CD4-positive, alpha-beta T cell treated with Interleukin-6 for 4 hours (primary cell): ENCODE results near the gene KCNQ1.

Experiments used
- DNase-seq: peaks from one replicate; pipeline ENCODE4 v3.0.0-alpha.2; 2020; ENCODE audit warnings: mixed read lengths

The KCNQ1 gene

GRCh38 chr11:2816941-2817421 lies 372.2 kb downstream of the KCNQ1 start:
- DNase-seq: no peak

- DNase-seq: no peak
Measured at GRCh38 chr11:2817431-2817830, 372.6 kb downstream of the KCNQ1 start.

GRCh38 chr11:2818021-2818420 lies 373.2 kb downstream of the KCNQ1 start:
- DNase-seq: no peak

GRCh38 chr11:2818503-2818902 lies 373.7 kb downstream of the KCNQ1 start:
- no peak for DNase-seq

GRCh38 chr11:2819316-2819715 lies 374.5 kb downstream of the KCNQ1 start:
- DNase-seq: no peak

GRCh38 chr11:2820976-2821375 lies 376.2 kb downstream of the KCNQ1 start:
- no peak for DNase-seq

- no peak for DNase-seq
Measured at GRCh38 chr11:2821891-2822290, 377.1 kb downstream of the KCNQ1 start.

- no peak for DNase-seq
Measured at GRCh38 chr11:2824851-2825250, 380.0 kb downstream of the KCNQ1 start.

- DNase-seq: no peak
Measured at GRCh38 chr11:2825261-2825888, 380.6 kb downstream of the KCNQ1 start.

GRCh38 chr11:2825889-2826678 lies 381.3 kb downstream of the KCNQ1 start:
- no peak for DNase-seq

- no peak for DNase-seq
Measured at GRCh38 chr11:2826679-2827056, 381.9 kb downstream of the KCNQ1 start.

- DNase-seq: no peak
Measured at GRCh38 chr11:2827256-2827655, 382.4 kb downstream of the KCNQ1 start.

GRCh38 chr11:2827792-2828191 lies 383.0 kb downstream of the KCNQ1 start:
- no peak for DNase-seq

GRCh38 chr11:2828585-2829330 lies 383.9 kb downstream of the KCNQ1 start:
- DNase-seq: no peak

GRCh38 chr11:2830030-2830812 lies 385.4 kb downstream of the KCNQ1 start:
- DNase-seq: no peak

GRCh38 chr11:2830886-2831285 lies 386.1 kb downstream of the KCNQ1 start:
- no peak for DNase-seq

- DNase-seq: no peak
Measured at GRCh38 chr11:2831781-2832532, 387.1 kb downstream of the KCNQ1 start.

- DNase-seq: no peak
Measured at GRCh38 chr11:2832533-2833020, 387.8 kb downstream of the KCNQ1 start.

GRCh38 chr11:2833051-2833715 lies 388.4 kb downstream of the KCNQ1 start:
- DNase-seq: no peak

- DNase-seq: no peak
Measured at GRCh38 chr11:2833716-2834502, 389.1 kb downstream of the KCNQ1 start.
